ENCODE data around the gene CLDN7. TPM values are rescaled to one million over a fixed set of nuclear protein-coding genes. Genes with fewer than 3 reads are reported as not detected.
"Not testable (repeated sequence)": the region's sequence is repeated elsewhere in the genome, so short reads cannot be mapped to it uniquely, and the experiment has no call there.

Gene CLDN7
- total RNA-seq, 2 experiments from 2014 or later = 0.29 TPM; not detected in 1

GRCh38 chr17:7248796-7249195 lies 13.5 kb downstream of the CLDN7 start:
- no peak for DNase-seq
- ChIA-PET CTCF (no interaction called here), POLR2A (interaction anchor here (0.9 kb wide), 1 partner anchor 11 kb away, joined by 3 read pairs; no protein-coding TSS in a partner anchor)
- Mint-ChIP-seq H3K36me3 (ENCODE audit: low read depth) (peaks cover 23% of the 10 kb centered on the region), H3K27ac (peak overlapping the region; percentile 6), H3K4me3 (no peak overlapping the region), H3K9me3 (no peaks in the 10 kb centered on the region), H3K27me3 (no peaks in the 10 kb centered on the region), H3K4me1 (peaks cover 40% of the 10 kb centered on the region)

GRCh38 chr17:7246779-7247178 lies 15.5 kb downstream of the CLDN7 start:
- peaks cover 40% of the 10 kb centered on the region for H3K4me1 Mint-ChIP-seq
- H3K27me3 Mint-ChIP-seq = no peaks in the 10 kb centered on the region
- no peak overlapping the region for H3K27ac Mint-ChIP-seq
- peaks cover 30% of the 10 kb centered on the region for H3K36me3 Mint-ChIP-seq (ENCODE audit: low read depth)
- ChIA-PET POLR2A (no interaction called here), CTCF (interaction anchor here (0.6 kb wide), 2 partner anchors 10 to 375 kb away, joined by 3 read pairs; no protein-coding TSS in a partner anchor)
- no peak overlapping the region for H3K4me3 Mint-ChIP-seq
- no peak for DNase-seq
- no peaks in the 10 kb centered on the region for H3K9me3 Mint-ChIP-seq

- Mint-ChIP-seq H3K36me3 (ENCODE audit: low read depth) (peaks cover 50% of the 10 kb centered on the region), H3K4me1 (peaks cover 46% of the 10 kb centered on the region), H3K4me3 (peak overlapping the region; percentile 87)
- not testable (repeated sequence) for H3K27ac Mint-ChIP-seq, H3K27me3 Mint-ChIP-seq, H3K9me3 Mint-ChIP-seq, DNase-seq
- POLR2A ChIA-PET = interaction anchor here (0.6 kb wide), 1 partner anchor 1051 kb away, joined by 6 read pairs; the partner anchor contains the start of gene SLC25A35
- CTCF ChIA-PET = interaction anchor here (1.2 kb wide), 1 partner anchor 53 kb away, joined by 3 read pairs; no protein-coding TSS in a partner anchor
These were observed 18.4 kb downstream of the CLDN7 start for GRCh38 chr17:7243838-7244237.

GRCh38 chr17:7243453-7243729 lies 18.9 kb downstream of the CLDN7 start:
- DNase-seq = no peak
- CTCF ChIA-PET = interaction anchor here (1.2 to 3.2 kb wide), 2 partner anchors 23 to 53 kb away, joined by 3 to 20 read pairs; partner anchors contain the start of genes ACADVL and DLG4

GRCh38 chr17:7242717-7243452 lies 19.4 kb downstream of the CLDN7 start:
- H3K36me3 Mint-ChIP-seq (ENCODE audit: low read depth) = peaks cover 53% of the 10 kb centered on the region
- peaks cover 42% of the 10 kb centered on the region for H3K4me1 Mint-ChIP-seq
- CTCF ChIA-PET = interaction anchor here (1.5 to 3.3 kb wide), 4 partner anchors 8 to 194 kb away, joined by 5 to 20 read pairs (median 12); partner anchors contain the start of genes ACADVL, CTDNEP1, DLG4 and ELP5

More at GRCh38 chr17:7243453-7243729, 18.9 kb downstream of the CLDN7 start:
- peaks cover 53% of the 10 kb centered on the region for H3K36me3 Mint-ChIP-seq (ENCODE audit: low read depth)
- peak overlapping the region; percentile 87 for H3K4me3 Mint-ChIP-seq
- no peaks in the 10 kb centered on the region for H3K9me3 Mint-ChIP-seq
- POLR2A ChIA-PET = interaction anchor here (0.6 kb wide), 1 partner anchor 1052 kb away, joined by 6 read pairs; the partner anchor contains the start of gene SLC25A35
- no peaks in the 10 kb centered on the region for H3K27me3 Mint-ChIP-seq
- H3K27ac Mint-ChIP-seq = peak overlapping the region; percentile 67
- H3K4me1 Mint-ChIP-seq = peaks cover 41% of the 10 kb centered on the region

GRCh38 chr17:7241783-7242716 lies 20.2 kb downstream of the CLDN7 start, which contains the start of gene GABARAP:
GABARAP (minus strand) TSS chr17:7242449; CDS start chr17:7242330, 119 bp downstream.
- ChIA-PET CTCF (interaction anchor here (0.5 to 3.3 kb wide), 7 partner anchors 9 to 1872 kb away, joined by 3 to 20 read pairs (median 5); partner anchors contain the start of genes ACADVL, CTDNEP1, DLG4 and ELP5), POLR2A (interaction anchor here (1.0 kb wide), 1 partner anchor 21 kb away, joined by 3 read pairs; no protein-coding TSS in a partner anchor)
- peak within 1 kb of the TSS; percentile 93 for H3K27ac Mint-ChIP-seq
- no peaks in the 10 kb centered on the region for H3K9me3 Mint-ChIP-seq
- no peaks in the 10 kb centered on the region for H3K27me3 Mint-ChIP-seq
- peaks cover 54% of the 10 kb centered on the region for H3K36me3 Mint-ChIP-seq (ENCODE audit: low read depth)
- peak; percentile 93 for DNase-seq
- H3K4me1 Mint-ChIP-seq = peaks cover 48% of the 10 kb centered on the region
- peak within 1 kb of the TSS; percentile 87 for H3K4me3 Mint-ChIP-seq

More at GRCh38 chr17:7242717-7243452, 19.4 kb downstream of the CLDN7 start:
- DNase-seq = peak; percentile 94
- H3K9me3 Mint-ChIP-seq = no peaks in the 10 kb centered on the region
- H3K4me3 Mint-ChIP-seq = peak overlapping the region; percentile 87
- POLR2A ChIA-PET = interaction anchor here (1.0 kb wide), 1 partner anchor 22 kb away, joined by 3 read pairs; no protein-coding TSS in a partner anchor
- H3K27me3 Mint-ChIP-seq = no peaks in the 10 kb centered on the region
- H3K27ac Mint-ChIP-seq = peak overlapping the region; percentile 93

- peaks cover 52% of the 10 kb centered on the region for H3K4me1 Mint-ChIP-seq
- no peak for DNase-seq
- ChIA-PET POLR2A (no interaction called here), CTCF (interaction anchor here (0.5 to 3.3 kb wide), 6 partner anchors 10 to 1873 kb away, joined by 3 to 20 read pairs (median 7); partner anchors contain the start of genes ACADVL, CTDNEP1, DLG4 and ELP5)
- H3K27me3 Mint-ChIP-seq = no peaks in the 10 kb centered on the region
- no peaks in the 10 kb centered on the region for H3K9me3 Mint-ChIP-seq
- peaks cover 54% of the 10 kb centered on the region for H3K36me3 Mint-ChIP-seq (ENCODE audit: low read depth)
- peak overlapping the region; percentile 87 for H3K4me3 Mint-ChIP-seq
- peak overlapping the region; percentile 93 for H3K27ac Mint-ChIP-seq
These were observed 21.1 kb downstream of the CLDN7 start for GRCh38 chr17:7241090-7241733.

GRCh38 chr17:7240375-7240774 lies 21.9 kb downstream of the CLDN7 start:
- ChIA-PET POLR2A (interaction anchor here (0.6 kb wide), 1 partner anchor 72 kb away, joined by 3 read pairs; no protein-coding TSS in a partner anchor), CTCF (interaction anchor here (1.2 to 3.3 kb wide), 4 partner anchors 11 to 56 kb away, joined by 3 to 20 read pairs (median 12); partner anchors contain the start of genes ACADVL, CTDNEP1, DLG4 and ELP5)
- H3K27me3 Mint-ChIP-seq = no peaks in the 10 kb centered on the region
- peak overlapping the region; percentile 93 for H3K27ac Mint-ChIP-seq
- no peaks in the 10 kb centered on the region for H3K9me3 Mint-ChIP-seq
- H3K4me1 Mint-ChIP-seq = peaks cover 60% of the 10 kb centered on the region
- H3K36me3 Mint-ChIP-seq (ENCODE audit: low read depth) = peaks cover 56% of the 10 kb centered on the region
- DNase-seq = no peak
- H3K4me3 Mint-ChIP-seq = peak overlapping the region; percentile 87

GRCh38 chr17:7239091-7240027 lies 22.9 kb downstream of the CLDN7 start, which contains the start of gene PHF23:
PHF23 (minus strand) TSS chr17:7239457; CDS start chr17:7239279, 178 bp downstream.
- Mint-ChIP-seq H3K4me3 (peak within 1 kb of the TSS; percentile 87), H3K27me3 (no peaks in the 10 kb centered on the region), H3K27ac (peak within 1 kb of the TSS; percentile 93), H3K4me1 (peaks cover 68% of the 10 kb centered on the region), H3K9me3 (no peaks in the 10 kb centered on the region), H3K36me3 (ENCODE audit: low read depth) (peaks cover 58% of the 10 kb centered on the region)
- ChIA-PET CTCF (interaction anchor here (1.0 to 3.3 kb wide), 8 partner anchors 11 to 218 kb away, joined by 3 to 16 read pairs (median 4); partner anchors contain the start of genes ACADVL and DLG4), POLR2A (interaction anchor here (0.6 kb wide), 1 partner anchor 272 kb away, joined by 3 read pairs; no protein-coding TSS in a partner anchor)
- peak; percentile 98 for DNase-seq

GRCh38 chr17:7238420-7239090 lies 23.7 kb downstream of the CLDN7 start:
- CTCF ChIA-PET = interaction anchor here (0.6 to 2.6 kb wide), 8 partner anchors 11 to 217 kb away, joined by 3 to 16 read pairs (median 3); partner anchors contain the start of genes ACADVL and DLG4
- peaks cover 54% of the 10 kb centered on the region for H3K36me3 Mint-ChIP-seq (ENCODE audit: low read depth)
- H3K4me3 Mint-ChIP-seq = peak overlapping the region; percentile 87
- peaks cover 68% of the 10 kb centered on the region for H3K4me1 Mint-ChIP-seq
- POLR2A ChIA-PET = interaction anchor here (0.6 to 0.8 kb wide), 2 partner anchors 19 to 272 kb away, joined by 3 read pairs; partner anchors contain the start of gene DLG4
- H3K27ac Mint-ChIP-seq = peak overlapping the region; percentile 93
- no peaks in the 10 kb centered on the region for H3K27me3 Mint-ChIP-seq
- no peak for DNase-seq
- H3K9me3 Mint-ChIP-seq = no peaks in the 10 kb centered on the region

Data from activated CD4-positive, alpha-beta T cell treated with anti-CD3 and anti-CD28 coated beads, Interleukin-2, amount 10 ng/mL, durations not matched to agents 7 days and 5 days (primary cell).